Neural cell (in vitro differentiated cells): ENCODE results near the gene ATP11B. TPM values are rescaled to one million over a fixed set of nuclear protein-coding genes. Genes with fewer than 3 reads are reported as not detected.

Source experiments
- H2AFZ ChIP-seq: fragments of 200-600, 300-800 bp; sonication (generic), shearing (Covaris generic); 2 replicates; pipeline ENCODE4 v1.6.0; 2014; ENCODE audit warnings: low read depth, mild to moderate bottlenecking, antibody characterized with exemption, low read length, moderate library complexity
- H3F3A ChIP-seq: fragments of 200-600 bp; shearing (Covaris generic); 2 replicates; pipeline ENCODE4 v1.6.1; 2016; ENCODE audit warnings: mild to moderate bottlenecking, moderate library complexity, mixed read lengths, antibody characterized with exemption, low read length; ENCODE audit not compliant: insufficient read depth, poor library complexity, severe bottlenecking
- H3K27ac ChIP-seq: fragments of 200-600, 300-800 bp; sonication (generic), shearing (Covaris generic); 2 replicates; pipeline ENCODE4 v1.5.1; 2014; ENCODE audit warnings: mild to moderate bottlenecking, low read length, moderate library complexity
- H3K27me3 ChIP-seq: fragments of 300-800, 200-600 bp; sonication (generic), shearing (Covaris generic); 2 replicates; pipeline ENCODE4 v1.6.0; 2014; ENCODE audit warnings: mild to moderate bottlenecking, low read depth, low read length, moderate library complexity; ENCODE audit not compliant: insufficient read depth
- H3K36me3 ChIP-seq: fragments of 300-800, 200-600 bp; sonication (generic), shearing (Covaris generic); 2 replicates; pipeline ENCODE4 v1.5.1; 2014; ENCODE audit warnings: mild to moderate bottlenecking, antibody characterized with exemption, low read length, moderate library complexity; ENCODE audit not compliant: insufficient read depth
- H3K4me2 ChIP-seq: fragments of 300-800, 200-600 bp; sonication (generic), shearing (Covaris generic); 2 replicates; pipeline ENCODE4 v1.6.0; 2014; ENCODE audit warnings: mild to moderate bottlenecking, low read length
- H3K4me3 ChIP-seq: fragments of 300-800, 200-600 bp; sonication (generic), shearing (Covaris generic); 2 replicates; pipeline ENCODE4 v1.5.1; 2014; ENCODE audit warnings: mild to moderate bottlenecking, low read length, moderate library complexity
- H3K79me2 ChIP-seq: fragments of 200-600 bp; shearing (Covaris generic); replicated peaks from 2 replicates; pipeline ENCODE4 v1.6.0; 2014; ENCODE audit warnings: mild to moderate bottlenecking, low read length, moderate library complexity; ENCODE audit not compliant: insufficient read depth
- H3K9ac ChIP-seq: fragments of 300-800, 200-600 bp; sonication (generic), shearing (Covaris generic); 2 replicates; pipeline ENCODE4 v1.6.1; 2016; ENCODE audit warnings: mild to moderate bottlenecking, low read length, mixed read lengths
- H3K9me2 ChIP-seq: fragments of 200-600 bp; shearing (Covaris generic); 2 replicates; pipeline ENCODE4 v1.6.1; 2016; ENCODE audit warnings: mild to moderate bottlenecking, low read length, mixed read lengths; ENCODE audit not compliant: insufficient read depth
- H3K9me3 ChIP-seq: fragments of 200-600, 300-800 bp; sonication (generic), shearing (Covaris generic); 2 replicates; pipeline ENCODE4 v1.6.1; 2016; ENCODE audit warnings: mild to moderate bottlenecking, mixed run types, low read length, moderate library complexity, mixed read lengths
- H4K20me1 ChIP-seq: fragments of 200-600 bp; shearing (Covaris generic); 2 replicates; pipeline ENCODE4 v1.6.1; 2016; ENCODE audit warnings: mild to moderate bottlenecking, mixed run types; ENCODE audit not compliant: insufficient read depth
- EP300 ChIP-seq: fragments of 450-650 bp; conservative IDR thresholded peaks from 2 replicates; pipeline ENCODE4 v1.6.1; 2014; ENCODE audit warnings: antibody characterized with exemption, mild to moderate bottlenecking, moderate library complexity; ENCODE audit not compliant: poor library complexity, severe bottlenecking
- EZH2 ChIP-seq: fragments of 200-600, 300-800 bp; shearing (Covaris generic), sonication (generic); IDR thresholded peaks from 2 replicates; pipeline ENCODE4 v1.6.1; 2014; ENCODE audit warnings: antibody characterized with exemption, low read length, borderline replicate concordance, mild to moderate bottlenecking; ENCODE audit not compliant: insufficient read depth, poor library complexity, severe bottlenecking
- MXI1 ChIP-seq: fragments of 450-650 bp; conservative IDR thresholded peaks from 2 replicates; pipeline ENCODE4 v1.6.1; 2014; ENCODE audit warnings: antibody characterized with exemption, mild to moderate bottlenecking; ENCODE audit not compliant: poor library complexity, severe bottlenecking
- POLR2AphosphoS5 ChIP-seq: IDR thresholded peaks from 2 replicates; pipeline ENCODE4 v1.6.1; 2012
- RAD21 ChIP-seq: fragments of 450-650 bp; conservative IDR thresholded peaks from 2 replicates; pipeline ENCODE4 v1.6.1; 2014; ENCODE audit warnings: antibody characterized with exemption, mild to moderate bottlenecking, moderate library complexity
- SMC3 ChIP-seq: fragments of 450-650 bp; conservative IDR thresholded peaks from 2 replicates; pipeline ENCODE4 v1.6.1; 2014; ENCODE audit warnings: antibody characterized with exemption, mild to moderate bottlenecking, moderate library complexity; ENCODE audit not compliant: poor library complexity
- TAF1 ChIP-seq: IDR thresholded peaks from 2 replicates; pipeline ENCODE4 v1.6.1; 2012; ENCODE audit warnings: low read depth
- polyA plus RNA-seq: library from polyadenylated mRNA; depleted of rRNA; stranded (reverse); fragments of >200 nt; gene quantifications from 2 replicates; pipeline ENCODE4 v1.2.3, GENCODE V29; 2014
- TF ChIP-seq, protein P1 (sequence below): IDR thresholded peaks from 2 replicates; pipeline ENCODE4 v1.6.1; 2012; ENCODE audit warnings: borderline replicate concordance
- TF ChIP-seq, protein P2 (sequence below): fragments of 450-650 bp; IDR thresholded peaks from 2 replicates; pipeline ENCODE4 v1.5.1; 2014; ENCODE audit warnings: antibody characterized with exemption, mild to moderate bottlenecking, moderate library complexity; ENCODE audit not compliant: poor library complexity, severe bottlenecking

Gene ATP11B
- polyA plus RNA-seq, 1 donor from 2014 or later, result 31.2 TPM

DNA sequence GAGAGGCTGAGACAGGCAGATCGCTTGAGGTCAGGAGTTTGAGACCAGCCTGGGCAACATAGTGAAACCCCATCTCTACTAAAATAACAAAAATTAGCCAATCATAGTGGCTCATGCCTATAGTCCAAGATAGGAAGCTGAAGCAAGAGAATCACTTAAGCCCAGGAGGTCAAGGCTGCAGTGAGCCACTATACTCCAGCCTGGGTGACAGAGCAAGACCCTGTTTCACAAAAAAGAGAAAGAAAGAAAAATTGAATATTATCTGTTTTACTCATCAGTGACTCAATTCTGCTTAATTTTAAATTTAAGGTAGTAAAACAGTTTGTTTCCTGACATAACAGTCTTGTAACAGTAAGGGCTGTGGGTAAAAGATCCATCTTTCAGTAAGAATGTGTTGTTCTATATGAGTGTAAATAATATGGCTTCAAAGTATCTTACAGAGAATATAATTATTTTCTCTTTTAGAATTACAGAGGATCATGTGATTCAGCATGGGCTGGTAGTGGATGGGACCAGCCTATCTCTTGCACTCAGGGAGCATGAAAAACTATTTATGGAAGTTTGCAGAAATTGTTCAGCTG, 85.8 kb downstream of the ATP11B start:
- Histone ChIP-seq H3F3A (no peaks in the 10 kb centered on the region), H3K9ac (no peak overlapping the region), H3K9me2 (no peaks in the 10 kb centered on the region), H3K79me2 (no peaks in the 10 kb centered on the region), H3K27ac (no peak overlapping the region), H3K4me3 (no peak overlapping the region), H2AFZ (no peak overlapping the region), H4K20me1 (no peaks in the 10 kb centered on the region), H3K27me3 (no peaks in the 10 kb centered on the region), H3K36me3 (peaks cover 7% of the 10 kb centered on the region), H3K9me3 (no peaks in the 10 kb centered on the region), H3K4me2 (no peak overlapping the region)
- TF ChIP-seq, protein P1, sequence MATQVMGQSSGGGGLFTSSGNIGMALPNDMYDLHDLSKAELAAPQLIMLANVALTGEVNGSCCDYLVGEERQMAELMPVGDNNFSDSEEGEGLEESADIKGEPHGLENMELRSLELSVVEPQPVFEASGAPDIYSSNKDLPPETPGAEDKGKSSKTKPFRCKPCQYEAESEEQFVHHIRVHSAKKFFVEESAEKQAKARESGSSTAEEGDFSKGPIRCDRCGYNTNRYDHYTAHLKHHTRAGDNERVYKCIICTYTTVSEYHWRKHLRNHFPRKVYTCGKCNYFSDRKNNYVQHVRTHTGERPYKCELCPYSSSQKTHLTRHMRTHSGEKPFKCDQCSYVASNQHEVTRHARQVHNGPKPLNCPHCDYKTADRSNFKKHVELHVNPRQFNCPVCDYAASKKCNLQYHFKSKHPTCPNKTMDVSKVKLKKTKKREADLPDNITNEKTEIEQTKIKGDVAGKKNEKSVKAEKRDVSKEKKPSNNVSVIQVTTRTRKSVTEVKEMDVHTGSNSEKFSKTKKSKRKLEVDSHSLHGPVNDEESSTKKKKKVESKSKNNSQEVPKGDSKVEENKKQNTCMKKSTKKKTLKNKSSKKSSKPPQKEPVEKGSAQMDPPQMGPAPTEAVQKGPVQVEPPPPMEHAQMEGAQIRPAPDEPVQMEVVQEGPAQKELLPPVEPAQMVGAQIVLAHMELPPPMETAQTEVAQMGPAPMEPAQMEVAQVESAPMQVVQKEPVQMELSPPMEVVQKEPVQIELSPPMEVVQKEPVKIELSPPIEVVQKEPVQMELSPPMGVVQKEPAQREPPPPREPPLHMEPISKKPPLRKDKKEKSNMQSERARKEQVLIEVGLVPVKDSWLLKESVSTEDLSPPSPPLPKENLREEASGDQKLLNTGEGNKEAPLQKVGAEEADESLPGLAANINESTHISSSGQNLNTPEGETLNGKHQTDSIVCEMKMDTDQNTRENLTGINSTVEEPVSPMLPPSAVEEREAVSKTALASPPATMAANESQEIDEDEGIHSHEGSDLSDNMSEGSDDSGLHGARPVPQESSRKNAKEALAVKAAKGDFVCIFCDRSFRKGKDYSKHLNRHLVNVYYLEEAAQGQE, result no peak
- TF ChIP-seq POLR2AphosphoS5 (no peak), TAF1 (no peak), EP300 (no peak), RAD21 (no peak), MXI1 (no peak), EZH2 (no peak), SMC3 (no peak)
- TF ChIP-seq, protein P2, sequence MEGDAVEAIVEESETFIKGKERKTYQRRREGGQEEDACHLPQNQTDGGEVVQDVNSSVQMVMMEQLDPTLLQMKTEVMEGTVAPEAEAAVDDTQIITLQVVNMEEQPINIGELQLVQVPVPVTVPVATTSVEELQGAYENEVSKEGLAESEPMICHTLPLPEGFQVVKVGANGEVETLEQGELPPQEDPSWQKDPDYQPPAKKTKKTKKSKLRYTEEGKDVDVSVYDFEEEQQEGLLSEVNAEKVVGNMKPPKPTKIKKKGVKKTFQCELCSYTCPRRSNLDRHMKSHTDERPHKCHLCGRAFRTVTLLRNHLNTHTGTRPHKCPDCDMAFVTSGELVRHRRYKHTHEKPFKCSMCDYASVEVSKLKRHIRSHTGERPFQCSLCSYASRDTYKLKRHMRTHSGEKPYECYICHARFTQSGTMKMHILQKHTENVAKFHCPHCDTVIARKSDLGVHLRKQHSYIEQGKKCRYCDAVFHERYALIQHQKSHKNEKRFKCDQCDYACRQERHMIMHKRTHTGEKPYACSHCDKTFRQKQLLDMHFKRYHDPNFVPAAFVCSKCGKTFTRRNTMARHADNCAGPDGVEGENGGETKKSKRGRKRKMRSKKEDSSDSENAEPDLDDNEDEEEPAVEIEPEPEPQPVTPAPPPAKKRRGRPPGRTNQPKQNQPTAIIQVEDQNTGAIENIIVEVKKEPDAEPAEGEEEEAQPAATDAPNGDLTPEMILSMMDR, result no peak

DNA sequence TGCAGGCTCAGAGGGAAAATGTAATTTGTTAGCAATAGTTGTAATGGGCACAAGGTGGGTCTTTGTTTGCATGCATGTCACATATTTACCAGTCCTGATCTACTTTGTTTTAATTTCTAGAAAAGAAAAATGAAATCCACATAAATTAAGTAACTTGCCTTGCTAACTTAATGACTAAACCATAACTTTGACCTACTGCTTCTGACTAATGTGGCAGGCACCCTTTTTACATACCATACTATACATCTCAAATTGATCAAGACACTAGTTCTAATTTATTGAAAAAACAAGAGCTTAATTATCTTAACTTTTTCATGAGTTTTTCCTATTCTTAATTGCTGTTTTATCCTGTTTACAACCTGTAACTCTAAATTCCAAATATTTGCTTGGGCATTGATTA, 93.2 kb downstream of the ATP11B start:
- Histone ChIP-seq H3K9ac (no peak overlapping the region), H3K4me2 (no peak overlapping the region), H3K27ac (no peak overlapping the region), H3K9me3 (no peaks in the 10 kb centered on the region), H3K79me2 (no peaks in the 10 kb centered on the region), H3F3A (no peaks in the 10 kb centered on the region), H3K9me2 (no peaks in the 10 kb centered on the region), H3K27me3 (no peaks in the 10 kb centered on the region), H2AFZ (no peak overlapping the region), H3K4me3 (no peak overlapping the region), H4K20me1 (no peaks in the 10 kb centered on the region), H3K36me3 (peaks cover 7% of the 10 kb centered on the region)
- no peak for TF ChIP-seq RAD21
- no peak for TF ChIP-seq SMC3
- TF ChIP-seq, protein P1, result no peak
- no peak for TF ChIP-seq EZH2
- TF ChIP-seq MXI1, result no peak
- no peak for TF ChIP-seq POLR2AphosphoS5
- TF ChIP-seq, protein P2, result no peak
- no peak for TF ChIP-seq EP300
- TF ChIP-seq TAF1, result no peak
